Suppressor macrophage treated with lipopolysaccharide for 1 hour (primary cell): ENCODE data around the gene YIPF3.

Experiments used
- DNase-seq, 3 donors: peaks; one replicate each; pipeline ENCODE4 v3.0.0-alpha.2; 2020 to 2022

YIPF3 gene

DNA sequence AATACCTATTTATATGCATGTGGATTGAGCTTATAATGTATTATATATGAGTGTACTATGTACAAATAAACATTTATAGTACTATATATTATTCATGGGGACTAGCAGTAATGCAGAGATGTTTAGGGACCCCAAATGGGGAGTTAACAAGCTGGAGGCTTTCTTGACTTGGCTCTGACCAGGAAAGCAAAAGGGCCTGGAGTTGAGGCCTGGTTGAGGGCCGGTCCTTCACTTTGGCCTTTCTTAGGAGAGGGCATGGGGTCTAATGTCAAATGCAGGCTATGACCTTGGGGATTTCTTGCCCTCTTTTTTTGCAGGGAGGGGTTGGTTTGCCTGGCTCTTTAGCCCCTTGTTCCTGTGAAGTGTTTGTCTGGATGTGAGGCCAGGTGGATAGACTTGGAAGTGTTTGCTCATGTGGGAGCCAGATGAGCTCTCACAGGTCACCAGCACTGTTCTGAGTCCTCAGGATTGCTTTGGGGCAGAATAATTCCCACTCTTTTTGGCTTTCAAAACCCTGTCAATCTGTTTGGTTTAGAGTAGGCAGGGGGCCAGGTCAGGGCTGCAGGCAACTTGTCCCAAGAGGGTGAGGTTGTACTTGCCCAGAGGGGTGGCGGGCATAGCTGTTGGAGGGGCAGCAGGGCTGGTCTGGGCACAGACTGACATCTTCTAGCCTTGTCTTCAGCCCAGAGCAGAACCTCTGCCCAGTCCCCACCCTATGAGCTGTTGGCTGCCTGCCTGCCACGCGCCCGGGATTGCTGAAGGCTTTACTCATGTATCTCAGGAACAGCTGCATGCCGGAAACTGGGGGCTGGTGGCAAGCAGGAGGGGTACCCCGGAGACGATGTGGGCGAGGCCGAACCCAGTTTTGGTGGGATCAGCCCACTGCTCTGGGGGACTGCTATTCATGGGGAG, 24.7 kb downstream of the YIPF3 start:
- no peak for DNase-seq

DNA sequence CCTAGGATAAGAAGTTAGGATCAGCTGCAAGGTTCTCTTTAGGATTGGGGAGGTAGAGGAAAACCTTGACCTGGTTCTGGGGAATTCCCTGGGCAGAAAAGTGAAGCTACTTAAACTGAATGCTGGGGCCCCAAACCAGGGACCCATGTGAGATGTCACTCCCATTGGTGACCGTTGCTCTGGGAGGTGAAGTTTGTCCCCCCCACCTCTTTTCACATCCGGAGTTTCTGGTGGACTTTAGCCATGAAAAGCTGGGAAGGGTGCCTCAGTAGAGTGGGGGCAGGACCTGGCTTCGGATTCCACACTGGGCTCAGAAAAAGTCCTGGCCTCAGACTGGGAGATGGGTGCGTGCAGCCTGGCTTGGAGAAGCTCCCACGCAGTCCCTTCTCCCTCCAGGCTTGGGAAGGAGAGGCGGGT, 26.2 kb downstream of the YIPF3 start:
- DNase-seq = no peak

DNA sequence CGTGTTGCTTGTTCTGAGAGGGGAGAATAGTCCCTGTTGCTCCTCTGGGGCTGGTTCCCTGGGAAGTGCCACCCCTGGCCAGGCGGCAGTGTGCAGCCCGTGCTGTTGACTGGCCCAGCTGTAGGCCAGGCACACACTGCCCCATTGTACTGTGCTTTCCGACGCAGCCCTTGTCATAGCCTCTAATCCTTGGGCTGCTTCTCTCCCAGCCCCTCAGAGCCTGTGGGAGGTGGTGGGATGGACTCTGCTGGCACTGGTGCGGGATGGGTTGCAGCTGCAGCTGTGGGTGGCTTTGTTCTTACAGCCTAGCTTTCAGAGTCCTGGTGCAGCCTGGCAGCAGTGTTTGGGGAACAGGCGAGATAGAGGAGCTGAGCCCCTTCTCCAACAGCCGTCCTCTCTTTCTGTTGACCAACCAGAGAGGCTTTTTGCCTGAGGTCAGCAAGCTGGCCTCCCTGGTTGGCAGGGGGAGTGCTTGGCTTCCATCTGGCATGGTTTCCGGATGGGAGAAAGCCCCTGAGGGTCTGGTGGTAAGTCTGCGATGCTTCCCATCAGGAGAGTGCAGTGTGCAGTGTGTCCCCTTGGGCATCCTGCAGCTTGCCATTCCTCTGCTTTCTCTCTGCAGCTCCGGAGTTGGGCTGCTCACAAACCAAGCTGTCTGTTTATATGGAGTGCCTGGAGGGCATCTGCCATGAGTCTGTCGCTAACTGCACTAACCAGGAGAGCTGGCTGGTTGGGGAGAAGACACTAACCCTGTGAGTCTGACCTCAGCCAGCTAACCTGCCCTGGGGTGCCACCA, 27.3 kb downstream of the YIPF3 start:
- no peak for DNase-seq

DNA sequence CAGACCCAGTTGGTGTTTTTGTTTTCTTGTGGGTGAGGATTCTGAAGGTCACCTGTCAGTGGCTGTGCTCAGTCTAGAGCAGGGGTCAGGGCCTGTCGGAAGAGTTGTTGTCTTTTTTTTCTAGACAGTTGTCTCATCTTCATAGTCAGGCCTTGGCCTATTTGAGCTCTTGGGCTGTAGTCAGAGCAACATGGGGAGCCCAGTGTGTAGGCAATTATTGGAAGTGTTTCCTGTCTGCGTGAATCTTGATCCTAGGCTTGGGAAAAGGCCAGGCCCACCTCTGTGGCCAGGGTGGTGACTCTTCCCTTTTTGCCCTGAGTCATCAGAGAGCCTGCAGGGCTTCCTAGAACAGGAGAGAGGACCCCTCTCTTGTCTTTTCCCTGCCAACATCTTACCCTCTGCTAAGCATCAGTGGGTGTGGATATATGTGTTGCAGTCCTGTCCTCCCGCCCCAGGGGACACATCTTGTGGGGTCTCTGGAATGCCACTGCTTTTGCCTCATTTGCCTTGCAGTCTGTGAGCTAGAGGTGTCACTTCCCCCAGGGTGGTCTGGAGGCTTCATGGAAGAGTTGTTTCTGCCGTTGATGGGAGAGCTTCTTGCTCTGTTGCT, 28.0 kb downstream of the YIPF3 start:
- DNase-seq = no peak

DNA sequence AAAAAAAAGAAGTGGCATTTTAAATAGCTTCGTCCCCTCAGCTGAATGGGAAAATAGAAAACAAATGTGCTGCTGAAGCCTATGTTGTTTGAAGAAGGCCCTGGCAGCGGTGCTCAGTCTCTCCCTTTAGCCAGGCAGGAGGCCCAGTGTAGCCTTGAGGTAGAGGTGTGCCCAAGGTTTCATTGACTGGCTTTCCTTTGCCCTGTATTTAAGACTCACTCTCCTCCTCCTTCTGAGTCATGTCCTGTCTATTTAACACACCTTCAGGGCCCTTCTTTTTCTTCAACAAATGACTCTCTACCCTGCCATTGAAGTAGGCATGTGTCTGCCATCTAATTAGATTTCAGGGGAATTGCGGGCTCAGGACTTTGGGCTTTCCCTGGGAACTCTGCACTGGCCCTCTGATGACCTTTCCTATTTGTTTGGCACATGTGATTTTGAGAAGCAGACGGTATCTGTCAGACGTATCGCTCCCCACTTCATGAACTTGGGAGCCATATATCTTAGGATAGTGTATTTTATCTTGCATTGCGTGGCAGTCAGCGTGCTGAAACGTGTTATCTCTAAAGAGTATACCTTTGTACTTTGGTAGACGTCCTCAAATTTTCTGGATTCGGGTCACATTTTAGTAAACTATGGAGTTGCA, 35.0 kb downstream of the YIPF3 start:
- DNase-seq = no peak

DNA sequence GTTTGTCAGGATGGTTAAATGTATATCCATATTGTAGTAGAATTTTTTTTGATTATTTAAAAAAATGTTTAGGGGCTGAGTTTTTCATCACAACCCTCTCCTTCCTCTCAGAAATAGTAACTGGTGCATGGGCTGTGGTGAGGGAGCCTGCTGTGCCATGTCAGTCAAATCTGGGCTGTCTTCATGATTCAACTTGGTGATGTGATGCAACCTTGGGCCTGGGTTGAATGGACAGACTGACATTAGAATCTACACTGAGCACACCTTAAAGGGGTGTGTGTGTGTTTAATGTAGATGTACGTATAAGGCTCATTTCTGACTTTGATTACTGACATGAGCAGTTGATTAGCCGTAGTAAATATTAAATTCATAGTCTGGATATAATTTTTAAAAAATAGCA, 35.7 kb downstream of the YIPF3 start:
- peak in 1 of 3 donors; percentile 34 for DNase-seq

DNA sequence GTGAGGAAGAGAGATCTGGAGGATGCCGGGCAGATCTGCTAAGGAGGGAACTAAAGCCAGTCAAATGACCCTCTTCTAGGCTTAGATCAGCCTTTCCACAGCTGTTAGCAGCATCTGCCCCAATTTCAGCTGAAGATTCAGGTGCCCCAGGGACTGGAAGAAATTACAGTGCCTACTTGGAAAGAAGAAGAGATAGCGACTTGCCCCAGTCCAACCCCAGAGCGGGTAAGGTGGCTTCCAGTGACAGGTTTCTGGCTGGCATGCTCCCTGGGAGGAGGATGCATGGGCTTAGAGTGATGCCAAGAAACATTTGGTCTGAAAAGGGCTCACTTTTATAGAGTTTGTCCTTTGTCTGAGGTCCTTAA, 38.7 kb downstream of the YIPF3 start:
- no peak for DNase-seq

DNA sequence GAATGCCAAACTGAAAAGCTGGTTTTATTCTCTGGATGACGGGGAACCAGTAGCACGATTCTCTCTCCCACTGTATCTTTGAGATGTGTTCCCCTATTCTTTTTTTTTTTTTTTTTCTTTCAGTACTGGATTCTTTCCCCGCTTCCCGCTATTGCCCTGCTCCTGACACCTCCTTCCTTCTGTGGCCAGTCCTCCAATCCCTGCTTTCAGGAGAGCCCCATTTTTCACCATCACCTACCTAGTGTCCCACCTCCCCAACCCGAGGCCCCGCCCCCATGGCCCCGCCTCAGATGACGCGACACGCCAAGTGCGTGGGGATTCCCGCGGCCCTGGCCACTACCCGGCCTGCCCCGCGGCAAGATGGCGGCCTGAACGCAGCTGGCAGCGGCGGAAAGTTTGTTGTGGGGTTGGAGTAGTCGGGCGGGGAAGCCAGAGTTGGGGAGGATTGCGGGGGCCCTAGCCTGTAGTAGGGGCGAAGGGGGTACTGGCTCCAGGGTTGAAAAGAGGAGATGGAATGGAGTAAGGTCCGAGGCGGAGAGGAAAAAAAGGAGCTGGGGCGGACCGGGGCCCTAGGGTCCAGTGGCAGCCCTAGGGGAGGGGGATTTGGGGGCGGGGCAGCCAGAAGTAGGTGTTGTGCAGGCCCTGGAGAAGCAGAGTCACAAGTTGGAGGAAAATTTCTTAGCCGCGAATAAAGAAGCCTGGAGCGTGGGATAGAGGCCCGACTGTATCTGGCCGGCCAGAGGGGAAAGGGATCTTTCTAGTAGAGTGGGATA, 39.3 kb downstream of the YIPF3 start, which contains the start of gene TJAP1:
Gene TJAP1, plus strand, starts transcription at position 336 of the 773 bp plus-strand sequence. CDS start 21,432 bp downstream, outside the sequence.
- DNase-seq = peak; percentile 90 to 96 (median 94)

DNA sequence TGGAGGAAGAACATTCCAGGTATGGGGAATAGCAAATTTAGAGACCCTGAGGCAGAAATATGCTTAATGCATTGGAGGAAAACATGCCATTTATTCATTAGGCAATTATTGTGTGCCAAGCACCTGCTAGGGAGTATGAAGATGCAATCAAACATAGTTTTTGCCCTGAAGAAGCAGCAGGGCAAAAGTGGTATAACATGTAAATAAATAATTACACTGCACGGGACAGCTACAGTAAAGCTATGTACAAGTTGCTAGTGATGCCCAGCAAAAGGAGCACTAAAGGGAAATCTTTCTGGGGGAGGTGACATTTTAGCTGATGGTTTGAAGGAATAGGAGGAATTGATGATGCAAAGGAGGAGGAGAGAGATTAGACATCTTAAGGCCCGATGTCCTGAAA, 40.0 kb downstream of the YIPF3 start:
- DNase-seq = no peak

DNA sequence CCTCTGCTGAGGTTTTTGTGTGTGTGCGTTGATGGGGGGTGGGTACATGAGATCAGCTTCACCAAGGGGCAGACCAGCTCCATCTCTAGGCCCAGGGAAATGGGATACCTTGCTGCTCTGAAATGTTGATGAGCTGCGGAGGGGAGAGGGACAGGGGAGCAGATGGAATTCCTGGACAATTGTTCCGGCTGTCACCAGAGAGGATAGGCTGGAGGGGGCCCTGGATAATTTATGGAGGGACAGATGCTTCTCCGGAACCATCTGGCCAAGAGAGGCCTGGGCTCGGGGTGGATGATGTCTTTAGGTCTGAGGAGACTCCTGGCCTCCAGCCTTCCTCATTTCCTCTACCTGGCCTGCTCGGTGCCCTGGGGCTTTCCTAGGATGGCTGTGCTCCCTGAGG, 41.2 kb downstream of the YIPF3 start:
- no peak for DNase-seq

DNA sequence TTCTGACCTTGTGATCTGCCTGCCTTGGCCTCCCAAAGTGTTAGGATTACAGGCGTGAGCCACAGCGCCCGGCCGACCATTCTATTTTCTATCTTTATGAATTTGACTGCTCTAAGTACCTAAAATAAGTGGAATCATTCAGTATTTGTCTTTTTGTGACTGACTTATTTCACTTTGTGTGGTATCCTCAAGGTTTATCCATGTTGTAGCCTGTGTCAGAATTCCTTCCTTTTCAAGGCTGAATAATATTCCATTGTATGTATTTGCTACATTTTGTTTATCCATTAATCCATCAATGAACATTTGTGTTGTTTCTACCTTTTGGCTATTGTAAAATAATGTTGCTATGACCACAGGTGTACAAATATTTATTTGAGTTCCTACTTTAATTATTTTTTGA, 44.2 kb downstream of the YIPF3 start:
- no peak for DNase-seq

DNA sequence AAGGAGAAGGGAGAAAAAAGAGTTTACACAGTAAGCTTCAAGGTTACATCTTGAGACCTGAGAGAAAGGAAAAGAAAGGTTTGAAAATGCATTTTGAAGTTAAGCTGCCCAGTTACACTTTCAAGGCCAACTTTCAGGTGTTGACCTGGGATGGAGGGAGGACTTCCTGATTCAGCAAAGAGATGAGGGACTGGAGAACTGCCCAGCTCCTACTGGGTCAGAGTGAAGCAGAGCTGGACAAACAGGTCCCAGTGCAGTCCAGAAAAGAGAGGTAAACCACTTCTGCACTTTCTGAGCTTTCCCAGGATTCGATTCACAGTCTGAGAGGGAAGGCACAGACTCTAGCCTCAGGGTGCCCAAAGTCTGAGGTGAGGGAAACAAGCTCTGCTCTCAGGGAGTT, 45.3 kb downstream of the YIPF3 start:
- DNase-seq = no peak

DNA sequence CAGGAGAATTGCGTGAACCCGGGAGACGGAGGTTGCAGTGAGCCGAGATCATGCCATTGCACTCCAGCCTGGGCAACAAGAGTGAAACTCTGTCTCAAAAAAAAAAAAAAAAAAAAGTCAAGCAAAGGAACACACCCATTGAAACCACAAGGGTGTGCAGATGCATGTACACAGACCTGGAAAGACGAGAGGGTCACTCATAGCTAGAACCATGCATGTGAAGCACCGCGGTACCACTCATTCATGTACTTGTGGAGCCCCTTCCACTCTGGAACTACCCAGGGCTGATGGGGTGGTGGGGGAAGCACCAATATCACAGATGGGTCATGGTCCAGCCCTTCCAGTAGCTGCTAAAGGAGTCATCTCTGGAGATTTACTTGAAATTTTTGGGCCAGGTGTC, 46.8 kb downstream of the YIPF3 start:
- DNase-seq = no peak

DNA sequence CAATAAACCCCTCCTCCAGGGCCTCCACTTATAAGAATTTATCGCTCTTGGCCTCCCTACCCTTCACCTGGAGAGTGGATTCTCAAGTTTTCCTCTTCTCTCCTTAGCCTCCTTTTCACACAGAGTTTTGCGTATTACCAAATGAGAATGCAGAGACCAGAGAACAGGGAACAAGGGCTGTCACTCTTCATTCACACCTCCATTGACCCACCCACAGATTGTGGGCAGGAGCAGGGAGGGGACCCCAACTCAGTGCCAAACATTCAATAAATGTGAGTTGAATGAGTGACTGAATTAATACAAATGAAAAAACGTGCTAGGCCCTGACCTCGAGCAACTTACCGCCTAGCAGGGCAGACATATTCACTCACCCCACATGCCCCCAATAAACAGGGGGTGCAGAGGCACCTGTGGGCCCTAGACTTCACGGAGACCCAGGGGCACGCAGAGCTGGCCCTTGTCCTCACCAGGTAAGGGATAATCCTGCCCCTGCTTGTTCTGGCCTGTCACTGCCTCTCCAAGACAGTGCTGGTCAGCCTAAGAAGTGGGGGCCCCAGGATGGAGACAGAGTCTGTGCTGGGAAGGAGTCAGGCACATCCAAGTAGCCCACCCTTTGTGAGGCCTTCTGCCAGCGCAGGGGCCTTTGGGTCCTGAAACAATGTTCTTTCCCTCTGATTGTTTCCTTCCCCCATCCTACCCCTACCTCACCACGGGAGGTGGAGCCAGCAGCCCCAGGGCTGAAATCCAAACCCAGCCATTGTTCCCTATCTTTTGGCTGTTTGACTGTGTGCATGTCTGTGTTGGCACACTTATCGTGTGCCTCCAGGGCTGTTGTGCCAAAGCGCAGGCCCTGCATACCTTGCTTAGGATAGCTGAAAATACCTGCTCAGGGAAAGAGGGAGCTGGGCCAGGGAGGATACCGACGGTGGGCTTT, 47.7 kb downstream of the YIPF3 start:
- DNase-seq = no peak

DNA sequence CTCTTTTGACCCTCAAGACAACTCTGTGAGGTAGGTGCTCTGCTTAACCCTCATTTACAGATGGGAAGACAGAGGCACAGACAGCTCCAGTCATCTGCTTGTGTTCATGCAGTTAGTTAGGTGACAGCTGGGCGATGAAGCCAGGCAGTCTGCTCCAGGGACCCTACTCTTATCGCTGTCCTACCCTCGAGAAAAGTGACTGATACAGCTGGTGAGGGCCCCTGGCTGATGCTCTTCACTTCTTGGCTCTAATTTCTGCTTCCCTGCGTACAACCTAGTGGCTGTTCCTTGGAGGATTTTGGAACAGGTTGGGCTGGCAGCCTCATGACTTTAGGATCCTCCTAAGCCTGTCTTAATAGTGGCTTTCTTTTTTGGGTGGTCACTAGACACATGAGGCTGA, 48.5 kb downstream of the YIPF3 start:
- no peak for DNase-seq

DNA sequence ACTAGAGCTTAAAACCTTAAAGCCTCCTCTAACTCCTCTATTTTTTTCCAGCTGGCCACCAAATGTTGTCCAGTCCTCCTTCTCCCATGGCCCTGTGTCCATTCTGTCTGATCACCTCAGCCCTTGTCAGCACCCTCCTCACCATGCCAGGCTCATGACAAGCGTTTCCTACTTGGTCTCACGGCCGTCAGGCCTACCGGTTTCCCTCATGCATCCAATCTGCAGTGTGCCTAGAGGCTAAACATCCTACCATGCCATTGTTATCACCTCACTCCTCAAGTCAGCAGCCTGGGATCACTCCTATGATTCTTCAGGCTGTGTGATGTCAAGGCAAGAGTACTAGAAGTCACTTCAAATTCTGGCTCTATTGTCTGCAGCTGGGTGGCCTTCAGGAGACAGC, 49.0 kb downstream of the YIPF3 start:
- DNase-seq = no peak

DNA sequence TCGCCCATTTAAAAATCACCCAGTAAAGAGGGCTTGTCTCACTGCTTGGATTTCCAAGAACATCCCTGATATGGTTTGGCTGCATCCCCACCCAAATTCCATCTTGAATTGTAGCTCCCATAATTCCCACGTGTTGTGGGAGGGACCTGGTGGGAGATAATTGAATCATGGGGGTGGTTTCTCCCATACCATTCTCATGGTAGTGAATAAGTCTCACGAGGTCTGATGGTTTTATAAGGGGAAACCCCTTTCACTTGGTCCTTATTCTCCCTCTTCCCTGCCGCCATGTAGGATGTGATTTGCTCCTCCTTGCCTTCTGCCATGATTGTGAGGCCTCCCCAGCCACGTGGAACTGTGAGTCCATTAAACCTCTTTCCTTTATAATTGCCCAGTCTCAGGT, 49.5 kb downstream of the YIPF3 start:
- DNase-seq = peak; percentile 14 to 43 (median 32)

DNA sequence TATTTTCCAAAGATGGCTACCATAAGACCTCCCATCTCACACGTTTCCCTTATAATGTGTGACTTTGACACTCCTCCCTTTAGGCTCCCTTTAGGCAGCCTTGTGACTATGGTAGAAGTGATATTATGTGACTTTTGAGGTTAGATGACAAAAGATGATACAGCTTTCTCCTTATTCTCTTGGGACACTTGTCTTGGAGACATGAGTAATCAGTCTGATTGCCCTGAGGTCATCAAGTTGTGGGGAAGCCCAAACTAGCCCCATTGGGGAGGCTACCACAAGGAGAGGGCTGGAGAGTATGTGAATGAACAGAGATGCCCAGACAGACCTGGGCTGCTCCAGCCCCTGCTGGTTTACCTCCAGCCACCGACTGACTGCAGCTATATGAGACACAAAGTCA, 50.8 kb downstream of the YIPF3 start:
- DNase-seq = peak; percentile 79 to 89 (median 82)

DNA sequence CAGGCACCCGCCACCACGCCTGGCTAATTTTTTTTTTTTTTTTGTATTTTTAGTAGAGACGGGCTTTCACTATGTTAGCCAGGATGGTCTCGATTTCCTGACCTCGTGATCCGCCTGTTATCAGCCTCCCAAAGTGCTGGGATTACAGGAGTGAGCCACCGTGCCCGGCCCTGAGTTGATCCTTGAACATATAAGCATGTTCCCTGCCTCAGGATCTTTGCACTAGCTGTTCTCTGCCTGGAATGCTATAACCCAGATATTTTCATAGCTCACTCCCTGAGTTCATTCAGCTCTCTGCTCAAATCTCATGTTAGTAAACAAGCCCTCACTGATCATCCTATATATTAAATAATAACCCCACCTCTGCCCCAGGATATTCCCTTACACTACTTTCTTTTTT, 52.4 kb downstream of the YIPF3 start:
- no peak for DNase-seq

DNA sequence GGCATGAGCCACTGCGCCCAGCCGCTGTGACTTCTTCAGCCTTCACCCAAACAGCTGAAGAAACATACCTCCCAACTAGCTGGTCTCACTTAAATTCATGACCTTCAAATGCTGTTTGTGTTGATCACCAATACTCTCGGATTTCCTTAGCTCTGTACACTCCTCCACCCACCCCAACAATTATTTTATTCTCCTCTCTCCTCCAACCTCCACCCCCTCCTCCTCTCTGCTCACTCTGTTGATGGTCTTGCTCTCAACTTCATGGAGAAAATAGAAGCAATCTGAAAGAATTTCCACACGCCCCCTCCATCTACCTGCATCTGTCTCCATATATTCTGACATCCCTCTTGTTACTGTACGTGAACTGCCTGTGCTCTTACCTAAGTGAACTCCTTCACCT, 54.8 kb downstream of the YIPF3 start:
- no peak for DNase-seq
